ENCODE data around the gene PRR30. TPM values are rescaled to one million over a fixed set of nuclear protein-coding genes. Genes with fewer than 3 reads are reported as not detected.
"Not testable (repeated sequence)": the region's sequence is repeated elsewhere in the genome, so short reads cannot be mapped to it uniquely, and the experiment has no call there.

PRR30 gene
- total RNA-seq, 4 donors from 2014 or later: 0.27 to 0.67 TPM; not detected in 2

DNA sequence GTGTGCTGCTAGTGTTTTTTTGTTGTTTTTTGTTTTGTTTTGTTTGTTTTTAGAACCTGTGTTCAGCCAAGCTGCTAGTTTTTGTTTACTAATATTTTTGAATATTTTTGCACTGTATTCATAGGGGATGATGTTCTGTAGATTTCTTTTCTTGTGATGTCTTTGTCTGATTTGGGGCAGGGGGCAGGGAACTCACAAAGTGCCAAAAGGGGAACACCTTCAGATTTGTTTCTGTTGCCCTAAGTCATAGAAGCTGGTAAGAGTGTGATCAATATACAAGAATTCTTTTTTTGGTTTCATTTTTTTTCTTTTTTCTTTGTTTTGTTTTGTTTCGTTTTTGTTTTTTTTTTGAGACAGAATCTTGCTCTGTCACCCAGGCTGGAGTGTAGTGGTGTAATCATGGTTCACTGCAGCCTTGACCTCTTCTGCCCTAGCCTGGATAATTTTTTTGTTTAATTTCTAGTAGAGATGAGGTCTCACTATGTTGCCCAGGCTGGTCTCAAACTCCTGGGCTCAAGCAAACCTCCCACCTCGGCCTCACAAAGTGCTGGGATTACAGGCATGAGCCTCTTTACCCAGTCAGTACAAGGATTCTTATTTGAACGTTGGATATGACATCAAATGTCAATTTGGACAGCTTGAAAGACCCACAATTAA is 40.3 kb upstream of the PRR30 start:
- intact Hi-C loops (cut with DNase I): no loop called here
- no peaks in the 10 kb centered on the region for H3K27me3 ChIP-seq
- H3K4me3 ChIP-seq (replicated peaks in 1 of 3): no peak overlapping the region
- no peak for TF ChIP-seq POLR2A (IDR thresholded peaks at IDR 0.05)
- TF ChIP-seq, protein P1, sequence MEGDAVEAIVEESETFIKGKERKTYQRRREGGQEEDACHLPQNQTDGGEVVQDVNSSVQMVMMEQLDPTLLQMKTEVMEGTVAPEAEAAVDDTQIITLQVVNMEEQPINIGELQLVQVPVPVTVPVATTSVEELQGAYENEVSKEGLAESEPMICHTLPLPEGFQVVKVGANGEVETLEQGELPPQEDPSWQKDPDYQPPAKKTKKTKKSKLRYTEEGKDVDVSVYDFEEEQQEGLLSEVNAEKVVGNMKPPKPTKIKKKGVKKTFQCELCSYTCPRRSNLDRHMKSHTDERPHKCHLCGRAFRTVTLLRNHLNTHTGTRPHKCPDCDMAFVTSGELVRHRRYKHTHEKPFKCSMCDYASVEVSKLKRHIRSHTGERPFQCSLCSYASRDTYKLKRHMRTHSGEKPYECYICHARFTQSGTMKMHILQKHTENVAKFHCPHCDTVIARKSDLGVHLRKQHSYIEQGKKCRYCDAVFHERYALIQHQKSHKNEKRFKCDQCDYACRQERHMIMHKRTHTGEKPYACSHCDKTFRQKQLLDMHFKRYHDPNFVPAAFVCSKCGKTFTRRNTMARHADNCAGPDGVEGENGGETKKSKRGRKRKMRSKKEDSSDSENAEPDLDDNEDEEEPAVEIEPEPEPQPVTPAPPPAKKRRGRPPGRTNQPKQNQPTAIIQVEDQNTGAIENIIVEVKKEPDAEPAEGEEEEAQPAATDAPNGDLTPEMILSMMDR (IDR thresholded peaks at IDR 0.05): no peak
- H3K9me3 ChIP-seq: no peaks in the 10 kb centered on the region
- H3K27ac ChIP-seq: no peak overlapping the region
- H3K4me1 ChIP-seq: peaks cover 0 to 17% of the 10 kb centered on the region in 2 donors
- 50 to 60% methylated on average over 3 of the region's 3 CpGs for WGBS, 2 donors
- no peaks in the 10 kb centered on the region for H3K36me3 ChIP-seq
- no peak for DNase-seq

DNA sequence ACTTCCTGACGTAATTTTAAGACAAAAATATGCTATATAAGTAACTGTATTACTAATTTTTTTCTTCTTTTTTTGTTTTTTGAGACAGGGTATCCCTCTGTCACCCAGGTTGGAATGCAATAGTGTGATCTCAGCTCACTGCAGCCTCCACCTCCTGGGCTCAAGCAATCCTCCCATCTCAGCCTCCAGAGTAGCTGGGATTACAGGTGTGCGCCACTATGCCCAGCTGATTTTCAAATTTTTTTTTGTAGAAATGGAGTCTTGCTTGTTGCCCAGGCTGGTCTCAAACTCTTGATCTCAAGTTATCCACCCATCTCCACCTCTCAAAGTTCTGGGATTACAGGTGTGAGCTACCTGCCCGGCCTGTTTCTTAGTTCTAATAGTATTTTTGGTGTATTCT is 39.3 kb upstream of the PRR30 start:
- Histone ChIP-seq H3K27ac (no peak overlapping the region), H3K36me3 (no peaks in the 10 kb centered on the region), H3K4me1 (peaks cover 0 to 16% of the 10 kb centered on the region in 2 donors), H3K9me3 (no peaks in the 10 kb centered on the region), H3K4me3 (replicated peaks in 1 of 3) (no peak overlapping the region), H3K27me3 (no peaks in the 10 kb centered on the region)
- 85 to 93% methylated on average over 3 of the region's 3 CpGs for WGBS, 2 donors
- intact Hi-C loops (cut with DNase I): no loop called here
- no peak for DNase-seq
- TF ChIP-seq, protein P1 (IDR thresholded peaks at IDR 0.05): no peak
- no peak for TF ChIP-seq POLR2A (IDR thresholded peaks at IDR 0.05)

DNA sequence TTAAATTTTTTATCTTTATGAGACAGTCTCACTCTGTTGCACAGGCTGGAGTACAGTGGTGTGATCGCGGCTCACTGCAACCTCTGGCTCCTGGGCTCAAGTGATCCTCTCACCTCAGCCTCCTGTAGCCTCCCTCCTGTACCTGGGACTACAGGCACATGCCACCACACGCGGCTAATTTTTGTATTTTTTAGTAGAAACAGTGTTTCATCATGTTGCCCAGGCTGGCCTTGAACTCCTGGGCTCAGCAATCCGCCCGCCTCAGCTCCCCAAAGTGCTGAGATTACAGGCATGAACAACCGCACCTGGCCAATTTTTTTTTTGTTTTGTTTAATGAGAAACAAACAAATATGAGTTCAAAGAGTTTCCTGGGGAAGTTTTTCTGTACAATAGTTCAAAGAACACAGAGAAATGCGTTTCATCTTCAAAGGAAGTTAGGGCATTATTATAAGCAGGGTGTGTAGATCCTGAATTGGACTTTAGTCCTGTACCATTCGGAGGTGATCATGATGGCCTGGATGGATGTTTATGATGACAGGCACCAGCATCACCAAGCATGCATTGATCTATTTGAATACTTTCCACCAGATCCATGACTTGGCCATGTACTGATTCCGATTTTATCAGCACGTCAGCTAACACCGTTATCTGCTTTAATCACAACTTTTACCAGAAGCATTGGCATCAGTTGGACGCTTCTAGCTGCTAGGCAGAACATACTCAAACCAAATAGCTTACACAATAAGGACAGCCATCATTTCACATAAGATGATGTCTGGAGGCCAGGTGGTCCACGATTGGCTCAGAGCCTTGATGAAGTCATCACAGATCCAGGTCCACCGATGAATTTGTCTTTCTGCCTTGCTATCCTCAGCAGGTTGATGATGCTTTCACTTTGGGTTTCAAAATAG is 38.5 kb upstream of the PRR30 start:
- Histone ChIP-seq H3K27me3 (no peaks in the 10 kb centered on the region), H3K4me1 (peaks cover 0 to 16% of the 10 kb centered on the region in 2 donors), H3K27ac (no peak overlapping the region), H3K36me3 (no peaks in the 10 kb centered on the region), H3K4me3 (replicated peaks in 1 of 3) (no peak overlapping the region), H3K9me3 (no peaks in the 10 kb centered on the region)
- intact Hi-C loops (cut with DNase I): no loop called here
- DNase-seq: no peak
- 85 to 89% methylated on average over 15 of the region's 15 CpGs for WGBS, 2 donors
- TF ChIP-seq, protein P1 (IDR thresholded peaks at IDR 0.05): no peak
- no peak for TF ChIP-seq POLR2A (IDR thresholded peaks at IDR 0.05)

DNA sequence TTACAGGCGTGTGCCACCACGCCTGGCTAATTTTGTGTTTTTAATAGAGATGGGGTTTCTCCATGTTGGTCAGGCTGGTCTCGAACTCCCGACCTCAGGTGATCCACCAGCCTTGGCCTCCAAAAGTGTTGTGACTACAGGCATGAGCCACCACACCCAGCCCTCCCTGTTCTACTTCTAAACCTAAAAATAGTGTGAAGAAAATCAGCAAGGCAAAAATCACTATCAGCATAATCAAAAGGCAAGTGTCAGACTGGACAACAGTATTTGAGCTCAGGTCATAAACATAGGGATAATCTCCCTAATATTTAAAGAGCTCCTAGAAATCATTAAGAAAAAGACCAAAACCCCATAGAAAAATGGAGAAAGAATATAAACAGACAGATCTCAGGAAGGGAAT is 36.6 kb upstream of the PRR30 start:
- peaks cover 0 to 12% of the 10 kb centered on the region in 2 donors for H3K4me1 ChIP-seq
- H3K27ac ChIP-seq; H3K27me3 ChIP-seq; H3K9me3 ChIP-seq; H3K36me3 ChIP-seq; H3K4me3 ChIP-seq (replicated peaks in 1 of 3); intact Hi-C loops (cut with DNase I); DNase-seq: not testable (repeated sequence)
- 75 to 82% methylated on average over 4 of the region's 4 CpGs for WGBS, 2 donors

DNA sequence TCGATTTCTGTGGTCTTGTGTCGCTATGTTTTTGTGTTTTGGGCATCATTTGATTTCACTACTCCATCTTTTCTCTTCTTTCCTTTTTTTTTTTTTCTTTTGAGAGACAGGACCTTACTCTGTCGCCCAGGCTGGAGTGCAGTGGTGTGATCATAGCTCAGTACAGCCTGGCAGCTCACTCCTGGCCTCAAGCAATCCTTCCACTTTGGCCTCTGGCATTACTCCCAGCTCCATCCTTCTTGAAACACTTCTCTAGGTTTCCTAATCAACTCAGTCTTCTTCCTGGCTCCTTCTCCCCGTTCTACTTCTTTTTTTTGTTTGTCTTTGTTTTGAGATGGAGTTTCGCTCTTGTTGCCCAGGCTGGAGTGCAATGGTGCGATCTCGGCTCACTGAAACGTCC is 36.1 kb upstream of the PRR30 start:
- DNase-seq: peak; percentile 37 to 44
- intact Hi-C loops (cut with DNase I): no loop called here
- Histone ChIP-seq H3K27ac (no peak overlapping the region), H3K27me3 (no peaks in the 10 kb centered on the region), H3K9me3 (no peaks in the 10 kb centered on the region), H3K36me3 (no peaks in the 10 kb centered on the region), H3K4me3 (replicated peaks in 1 of 3) (no peak overlapping the region), H3K4me1 (peaks cover 0 to 14% of the 10 kb centered on the region in 2 donors)
- 48 to 62% methylated on average over 8 of the region's 8 CpGs for WGBS, 2 donors
- TF ChIP-seq, protein P1 (IDR thresholded peaks at IDR 0.05): no peak
- no peak for TF ChIP-seq POLR2A (IDR thresholded peaks at IDR 0.05)

Measured in thyroid gland (tissue), 4 donors.